Measurements from ENCODE around the gene LRTM2. TPM values are rescaled to one million over a fixed set of nuclear protein-coding genes. Genes with fewer than 3 reads are reported as not detected.

The LRTM2 gene
- not detected for total RNA-seq

- no peaks in the 10 kb centered on the region for H3K36me3 ChIP-seq (ENCODE audit: control insufficient read depth in 3 of 3, insufficient read depth in 3 of 3, low read length in 3 of 3)
- H3K4me1 ChIP-seq (ENCODE audit: control insufficient read depth in 3 of 3, insufficient read depth in 3 of 3, low read length in 3 of 3), result peaks cover 0 to 16% (median 0%) of the 10 kb centered on the region in 3 donors
- no peak within 1 kb of the TSS for H3K9ac ChIP-seq (ENCODE audit: low read depth in 1 of 3, low read length in 3 of 3)
- peaks cover 60 to 75% (median 63%) of the 10 kb centered on the region in 3 donors for H3K27me3 ChIP-seq (ENCODE audit: control insufficient read depth in 3 of 3, insufficient read depth in 3 of 3, low read length in 3 of 3)
- H3K9me3 ChIP-seq (ENCODE audit: control insufficient read depth in 3 of 3, low read length in 3 of 3), result no peaks in the 10 kb centered on the region
- no peak within 1 kb of the TSS for H3K27ac ChIP-seq (ENCODE audit: low read depth, low read length)
- no peak within 1 kb of the TSS for H3K4me3 ChIP-seq (ENCODE audit: low read length in 3 of 3)
Observed at GRCh38 chr12:1820191-1820895, at the start of gene LRTM2. LRTM2 (plus strand) TSS chr12:1820565; CDS start chr12:1828149, 7,584 bp downstream.

DNA sequence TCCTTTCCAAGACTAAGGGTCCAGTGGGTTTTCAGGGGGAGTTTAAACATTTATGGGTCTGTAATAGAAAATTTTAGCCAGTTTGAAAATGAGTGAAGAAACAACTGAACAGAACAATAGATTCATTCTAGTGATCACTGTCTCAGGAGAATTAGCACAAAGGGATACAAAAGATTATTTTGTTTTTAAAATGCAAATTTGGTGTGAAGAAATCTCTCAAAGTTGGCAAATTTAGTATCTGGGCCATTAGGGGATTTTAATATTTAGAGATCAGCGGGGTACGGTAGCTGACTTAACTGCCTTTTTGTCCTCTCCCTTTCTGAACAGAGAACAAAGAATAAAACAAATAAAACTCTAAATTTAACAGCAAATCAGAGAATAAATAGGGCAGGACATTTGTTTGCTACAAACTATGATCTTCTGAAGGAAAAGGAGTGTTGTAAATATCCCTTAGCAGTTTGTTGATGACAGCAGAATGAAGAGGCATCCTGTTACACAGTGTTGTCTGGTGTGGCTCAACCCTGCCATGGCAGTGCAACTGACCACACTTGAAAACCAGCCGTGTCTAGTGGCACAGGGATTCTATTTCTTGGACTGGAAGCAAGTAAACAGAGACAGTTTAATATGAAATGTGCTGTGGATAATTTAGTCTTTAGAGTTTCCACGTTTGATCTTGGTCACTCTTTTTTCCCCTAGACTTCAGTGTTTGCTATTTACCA, 46.3 kb upstream of the LRTM2 start:
- Histone ChIP-seq H3K4me1 (ENCODE audit: control insufficient read depth in 3 of 3, insufficient read depth in 3 of 3, low read length in 3 of 3) (peaks cover 20 to 27% (median 23%) of the 10 kb centered on the region in 3 donors), H3K4me3 (ENCODE audit: low read length in 3 of 3) (peak overlapping the region; percentile 16 to 53 (median 42)), H3K9ac (ENCODE audit: low read depth in 1 of 3, low read length in 3 of 3) (peak overlapping the region; percentile 36 to 54 (median 45)), H3K36me3 (ENCODE audit: control insufficient read depth in 3 of 3, insufficient read depth in 3 of 3, low read length in 3 of 3) (peaks cover 0 to 3% (median 2%) of the 10 kb centered on the region in 3 donors), H3K27ac (ENCODE audit: low read depth, low read length) (peak overlapping the region; percentile 72), H3K27me3 (ENCODE audit: control insufficient read depth in 3 of 3, insufficient read depth in 3 of 3, low read length in 3 of 3) (no peaks in the 10 kb centered on the region), H3K9me3 (ENCODE audit: control insufficient read depth in 3 of 3, low read length in 3 of 3) (no peaks in the 10 kb centered on the region)

GRCh38 chr12:1776170-1776921, 44.0 kb upstream of the LRTM2 start:
- Histone ChIP-seq H3K27me3 (ENCODE audit: control insufficient read depth in 3 of 3, insufficient read depth in 3 of 3, low read length in 3 of 3) (no peaks in the 10 kb centered on the region), H3K4me1 (ENCODE audit: control insufficient read depth in 3 of 3, insufficient read depth in 3 of 3, low read length in 3 of 3) (peaks cover 20 to 35% (median 23%) of the 10 kb centered on the region in 3 donors), H3K9ac (ENCODE audit: low read depth in 1 of 3, low read length in 3 of 3) (peak overlapping the region in 1 of 3 donors; percentile 39), H3K27ac (ENCODE audit: low read depth, low read length) (peak overlapping the region; percentile 5), H3K9me3 (ENCODE audit: control insufficient read depth in 3 of 3, low read length in 3 of 3) (no peaks in the 10 kb centered on the region), H3K36me3 (ENCODE audit: control insufficient read depth in 3 of 3, insufficient read depth in 3 of 3, low read length in 3 of 3) (peaks cover 0 to 5% (median 3%) of the 10 kb centered on the region in 3 donors), H3K4me3 (ENCODE audit: low read length in 3 of 3) (no peak overlapping the region)

DNA sequence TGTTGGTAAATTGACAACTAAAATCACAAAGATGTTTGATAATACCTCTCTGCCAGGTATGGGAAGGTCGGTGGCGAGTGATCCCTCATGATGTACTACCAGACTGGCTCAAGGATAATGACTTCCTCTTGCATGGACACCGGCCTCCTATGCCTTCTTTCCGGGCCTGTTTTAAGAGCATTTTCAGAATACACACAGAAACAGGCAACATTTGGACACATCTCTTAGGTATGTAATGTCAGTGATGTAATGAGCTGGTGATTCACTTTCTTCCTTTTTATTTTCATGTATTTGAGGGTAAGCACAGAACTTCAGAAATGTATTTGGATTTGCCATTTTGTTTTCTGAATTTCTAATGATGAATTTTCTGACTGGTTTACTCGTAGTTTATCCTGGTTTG, 42.6 kb upstream of the LRTM2 start:
- Histone ChIP-seq H3K27me3 (ENCODE audit: control insufficient read depth in 3 of 3, insufficient read depth in 3 of 3, low read length in 3 of 3) (no peaks in the 10 kb centered on the region), H3K27ac (ENCODE audit: low read depth, low read length) (no peak overlapping the region), H3K4me3 (ENCODE audit: low read length in 3 of 3) (no peak overlapping the region), H3K9ac (ENCODE audit: low read depth in 1 of 3, low read length in 3 of 3) (no peak overlapping the region), H3K36me3 (ENCODE audit: control insufficient read depth in 3 of 3, insufficient read depth in 3 of 3, low read length in 3 of 3) (peaks cover 0 to 5% (median 3%) of the 10 kb centered on the region in 3 donors), H3K9me3 (ENCODE audit: control insufficient read depth in 3 of 3, low read length in 3 of 3) (no peaks in the 10 kb centered on the region), H3K4me1 (ENCODE audit: control insufficient read depth in 3 of 3, insufficient read depth in 3 of 3, low read length in 3 of 3) (peaks cover 21 to 42% (median 23%) of the 10 kb centered on the region in 3 donors)

GRCh38 chr12:1778911-1779310, 41.5 kb upstream of the LRTM2 start:
- Histone ChIP-seq H3K9ac (ENCODE audit: low read depth in 1 of 3, low read length in 3 of 3) (no peak overlapping the region), H3K36me3 (ENCODE audit: control insufficient read depth in 3 of 3, insufficient read depth in 3 of 3, low read length in 3 of 3) (peaks cover 0 to 9% (median 6%) of the 10 kb centered on the region in 3 donors), H3K4me3 (ENCODE audit: low read length in 3 of 3) (no peak overlapping the region), H3K4me1 (ENCODE audit: control insufficient read depth in 3 of 3, insufficient read depth in 3 of 3, low read length in 3 of 3) (peaks cover 17 to 42% (median 18%) of the 10 kb centered on the region in 3 donors), H3K27ac (ENCODE audit: low read depth, low read length) (no peak overlapping the region), H3K9me3 (ENCODE audit: control insufficient read depth in 3 of 3, low read length in 3 of 3) (no peaks in the 10 kb centered on the region), H3K27me3 (ENCODE audit: control insufficient read depth in 3 of 3, insufficient read depth in 3 of 3, low read length in 3 of 3) (no peaks in the 10 kb centered on the region)

DNA sequence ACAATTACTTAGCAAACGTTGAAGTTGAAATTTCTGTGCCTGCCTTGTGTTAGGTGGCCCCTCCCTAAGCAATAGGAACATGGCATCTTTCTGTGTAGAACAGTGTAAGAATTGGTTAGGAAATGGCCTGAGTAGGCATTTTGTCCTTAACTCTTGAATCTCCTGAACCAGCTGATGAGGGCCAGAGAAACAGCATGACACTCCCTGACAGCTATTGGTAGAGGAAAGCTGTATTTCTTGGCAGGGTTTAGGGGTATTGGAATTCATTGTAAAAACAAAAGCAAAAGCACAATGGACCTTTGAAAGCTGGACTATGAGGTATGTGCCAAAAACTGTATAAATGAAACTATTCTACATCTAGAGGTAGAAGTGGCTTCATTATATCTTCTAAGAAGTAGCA, 40.6 kb upstream of the LRTM2 start:
- H3K27ac ChIP-seq (ENCODE audit: low read depth, low read length), result no peak overlapping the region
- H3K4me1 ChIP-seq (ENCODE audit: control insufficient read depth in 3 of 3, insufficient read depth in 3 of 3, low read length in 3 of 3), result peaks cover 13 to 45% (median 17%) of the 10 kb centered on the region in 3 donors

GRCh38 chr12:1781772-1782171, 38.6 kb upstream of the LRTM2 start:
- no peaks in the 10 kb centered on the region for H3K27me3 ChIP-seq (ENCODE audit: control insufficient read depth in 3 of 3, insufficient read depth in 3 of 3, low read length in 3 of 3)
- H3K4me1 ChIP-seq (ENCODE audit: control insufficient read depth in 3 of 3, insufficient read depth in 3 of 3, low read length in 3 of 3), result peaks cover 5 to 34% (median 7%) of the 10 kb centered on the region in 3 donors
- no peak overlapping the region for H3K9ac ChIP-seq (ENCODE audit: low read depth in 1 of 3, low read length in 3 of 3)
- no peak overlapping the region for H3K27ac ChIP-seq (ENCODE audit: low read depth, low read length)
- H3K36me3 ChIP-seq (ENCODE audit: control insufficient read depth in 3 of 3, insufficient read depth in 3 of 3, low read length in 3 of 3), result peaks cover 5 to 25% (median 22%) of the 10 kb centered on the region in 3 donors
- no peak overlapping the region for H3K4me3 ChIP-seq (ENCODE audit: low read length in 3 of 3)
- no peaks in the 10 kb centered on the region for H3K9me3 ChIP-seq (ENCODE audit: control insufficient read depth in 3 of 3, low read length in 3 of 3)

More for the DNA sequence above, 40.6 kb upstream of the LRTM2 start:
- Histone ChIP-seq H3K9me3 (ENCODE audit: control insufficient read depth in 3 of 3, low read length in 3 of 3) (no peaks in the 10 kb centered on the region), H3K9ac (ENCODE audit: low read depth in 1 of 3, low read length in 3 of 3) (no peak overlapping the region), H3K4me3 (ENCODE audit: low read length in 3 of 3) (no peak overlapping the region), H3K36me3 (ENCODE audit: control insufficient read depth in 3 of 3, insufficient read depth in 3 of 3, low read length in 3 of 3) (peaks cover 0 to 12% (median 11%) of the 10 kb centered on the region in 3 donors), H3K27me3 (ENCODE audit: control insufficient read depth in 3 of 3, insufficient read depth in 3 of 3, low read length in 3 of 3) (no peaks in the 10 kb centered on the region)

GRCh38 chr12:1782215-1782614, 38.1 kb upstream of the LRTM2 start:
- Histone ChIP-seq H3K9me3 (ENCODE audit: control insufficient read depth in 3 of 3, low read length in 3 of 3) (no peaks in the 10 kb centered on the region), H3K4me3 (ENCODE audit: low read length in 3 of 3) (no peak overlapping the region), H3K36me3 (ENCODE audit: control insufficient read depth in 3 of 3, insufficient read depth in 3 of 3, low read length in 3 of 3) (peaks cover 5 to 27% (median 22%) of the 10 kb centered on the region in 3 donors), H3K27me3 (ENCODE audit: control insufficient read depth in 3 of 3, insufficient read depth in 3 of 3, low read length in 3 of 3) (no peaks in the 10 kb centered on the region), H3K27ac (ENCODE audit: low read depth, low read length) (no peak overlapping the region), H3K4me1 (ENCODE audit: control insufficient read depth in 3 of 3, insufficient read depth in 3 of 3, low read length in 3 of 3) (peaks cover 7 to 37% (median 10%) of the 10 kb centered on the region in 3 donors), H3K9ac (ENCODE audit: low read depth in 1 of 3, low read length in 3 of 3) (no peak overlapping the region)

GRCh38 chr12:1787714-1788113, 32.7 kb upstream of the LRTM2 start:
- Histone ChIP-seq H3K27me3 (ENCODE audit: control insufficient read depth in 3 of 3, insufficient read depth in 3 of 3, low read length in 3 of 3) (no peaks in the 10 kb centered on the region), H3K36me3 (ENCODE audit: control insufficient read depth in 3 of 3, insufficient read depth in 3 of 3, low read length in 3 of 3) (peaks cover 5 to 22% (median 20%) of the 10 kb centered on the region in 3 donors), H3K27ac (ENCODE audit: low read depth, low read length) (no peak overlapping the region), H3K4me1 (ENCODE audit: control insufficient read depth in 3 of 3, insufficient read depth in 3 of 3, low read length in 3 of 3) (peaks cover 22 to 40% (median 30%) of the 10 kb centered on the region in 3 donors), H3K9ac (ENCODE audit: low read depth in 1 of 3, low read length in 3 of 3) (no peak overlapping the region), H3K4me3 (ENCODE audit: low read length in 3 of 3) (no peak overlapping the region), H3K9me3 (ENCODE audit: control insufficient read depth in 3 of 3, low read length in 3 of 3) (no peaks in the 10 kb centered on the region)

Measured in skeletal muscle tissue (tissue), 4 donors.